HepG2 (cell line): Measurements from ENCODE around the gene ACTR1B. TPM values are rescaled to one million over a fixed set of nuclear protein-coding genes. Genes with fewer than 3 reads are reported as not detected.

Source experiments
- AGO2 ChIP-seq: fragments of 200-400 bp; formaldehyde crosslinking; optimal IDR thresholded peaks from 2 replicates; pipeline ENCODE3; 2017; ENCODE audit warnings: mild to moderate bottlenecking, low read depth, low read length, moderate library complexity
- CBX5 ChIP-seq: sonication (generic); formaldehyde crosslinking; IDR thresholded peaks from 2 replicates; pipeline ENCODE4 v1.4.0; 2020; ENCODE audit warnings: missing genetic modification reagents, borderline replicate concordance
- CCDC6 ChIP-seq: sonication (generic); formaldehyde crosslinking; IDR thresholded peaks from 2 replicates; pipeline ENCODE4 v1.8.1; 2022; ENCODE audit warnings: mild to moderate bottlenecking, missing genetic modification reagents, moderate library complexity
- DRAP1 ChIP-seq: IDR thresholded peaks from 2 replicates; pipeline ENCODE4 v1.6.1; 2016; ENCODE audit warnings: missing genetic modification reagents, missing compliant biosample characterization
- EEA1 ChIP-seq: sonication (generic); formaldehyde crosslinking; IDR thresholded peaks from 2 replicates; pipeline ENCODE4 v1.5.1; 2020; ENCODE audit warnings: mild to moderate bottlenecking, missing genetic modification reagents, borderline replicate concordance
- GFI1 ChIP-seq: sonication (generic); formaldehyde crosslinking; IDR thresholded peaks from 2 replicates; pipeline ENCODE4 v1.5.0; 2020; ENCODE audit warnings: missing genetic modification reagents, mild to moderate bottlenecking, borderline replicate concordance
- KDM1A ChIP-seq: IDR thresholded peaks from 2 replicates; pipeline ENCODE4 v1.6.1; 2016; ENCODE audit warnings: missing compliant biosample characterization
- NFKBIZ ChIP-seq: IDR thresholded peaks from 2 replicates; pipeline ENCODE4 v1.6.1; 2018; ENCODE audit warnings: missing genetic modification reagents, missing compliant biosample characterization
- PRMT3 ChIP-seq: sonication (generic); formaldehyde crosslinking; IDR thresholded peaks from 2 replicates; pipeline ENCODE4 v1.8.1; 2022; ENCODE audit warnings: low read depth, mild to moderate bottlenecking, moderate library complexity, missing genetic modification reagents, borderline replicate concordance
- RXRB ChIP-seq: IDR thresholded peaks from 2 replicates; pipeline ENCODE4 v1.6.1; 2016; ENCODE audit warnings: borderline replicate concordance, missing genetic modification reagents, missing compliant biosample characterization
- THAP8 ChIP-seq: sonication (generic); formaldehyde crosslinking; IDR thresholded peaks from 2 replicates; pipeline ENCODE4 v1.5.1; 2020; ENCODE audit warnings: missing genetic modification reagents, mild to moderate bottlenecking, borderline replicate concordance
- ZMAT3 ChIP-seq: sonication (generic); formaldehyde crosslinking; conservative IDR thresholded peaks from 2 replicates; pipeline ENCODE4 v1.7.0; 2021; ENCODE audit warnings: missing genetic modification reagents
- ZMYM4 ChIP-seq: sonication (generic); formaldehyde crosslinking; IDR thresholded peaks from 2 replicates; pipeline ENCODE4 v1.8.1; 2023; ENCODE audit warnings: mild to moderate bottlenecking, missing genetic modification reagents
- ZNF318 ChIP-seq: sonication (generic); formaldehyde crosslinking; IDR thresholded peaks from 2 replicates; pipeline ENCODE4 v1.4.0; 2020; ENCODE audit warnings: mild to moderate bottlenecking, missing genetic modification reagents
- ZNF597 ChIP-seq: sonication (generic); formaldehyde crosslinking; IDR thresholded peaks from 2 replicates; pipeline ENCODE4 v1.5.0; 2020; ENCODE audit warnings: missing genetic modification reagents
- ZNF747 ChIP-seq: sonication (generic); formaldehyde crosslinking; IDR thresholded peaks from 2 replicates; pipeline ENCODE4 v1.8.1; 2023; ENCODE audit warnings: missing genetic modification reagents, mild to moderate bottlenecking, borderline replicate concordance
- ZNF772 ChIP-seq: sonication (generic); formaldehyde crosslinking; IDR thresholded peaks from 2 replicates; pipeline ENCODE4 v1.5.0; 2020; ENCODE audit warnings: mild to moderate bottlenecking, missing genetic modification reagents
- ZNF816 ChIP-seq: sonication (generic); formaldehyde crosslinking; IDR thresholded peaks from 2 replicates; pipeline ENCODE4 v1.8.0; 2022; ENCODE audit warnings: missing genetic modification reagents, mild to moderate bottlenecking, borderline replicate concordance
- polyA plus RNA-seq, 8 experiments: library from polyadenylated mRNA; depleted of rRNA in 3 of 8; stranded (reverse) in 7 of 8; unstranded in 1 of 8; fragments of >200 nt; fragmentation: Illumina TruSeq in 4 of 8; extraction: Trizol in 4 of 8; gene quantifications; 2 replicates each; pipeline versions ENCODE4 v1.2.1 to v1.2.3, GENCODE V29; 2011 to 2016; ENCODE audit warnings: low read depth in 4 of 8, missing spikeins in 1 of 8, mixed read lengths in 1 of 8; ENCODE audit not compliant: insufficient read depth in 1 of 8
- total RNA-seq, 5 experiments: library from RNA; depleted of rRNA; stranded (reverse); fragments of >200 nt; fragmentation: Illumina TruSeq; extraction: Trizol; gene quantifications; 2 replicates each; pipeline ENCODE4 v1.2.3, GENCODE V29; 2016; ENCODE audit warnings: low read depth in 1 of 5

The ACTR1B gene
- total and polyA plus RNA-seq, 2 of the 13 experiments (the other 11 are each of a cell fraction or from before 2014, with no cell fraction given), result 61.7 to 76.7 TPM

GRCh38 chr2:97663962-97664635, at the start of gene ACTR1B (continued):
- TF ChIP-seq DRAP1 (peak; percentile 96), ZNF318 (CRISPR knock-in tag) (no peak), GFI1 (CRISPR knock-in tag) (peak; percentile 73; the same call in 1 of the 2 replicates), ZNF772 (CRISPR knock-in tag) (peak; percentile 38; the same call in 1 of the 2 replicates), ZNF747 (CRISPR knock-in tag) (no peak), AGO2 (no peak), PRMT3 (CRISPR knock-in tag) (no peak), ZNF597 (no peak), ZMAT3 (CRISPR knock-in tag) (no peak), CBX5 (CRISPR knock-in tag) (no peak), KDM1A (CRISPR knock-in tag) (no peak), NFKBIZ (peak; percentile 69; the same call in 1 of the 2 replicates), ZMYM4 (CRISPR knock-in tag) (peak; percentile 82), THAP8 (CRISPR knock-in tag) (no peak), EEA1 (no peak), CCDC6 (CRISPR knock-in tag) (peak; percentile 63; the same call in 1 of the 2 replicates), ZNF816 (CRISPR knock-in tag) (no peak), RXRB (CRISPR knock-in tag) (peak; percentile 58; the same call in 1 of the 2 replicates)
